Spleen (tissue), 7 donors: ENCODE measurements around the gene ARHGEF38.

Experiments
- CTCF ChIP-seq, 11 experiments: fragments of 200-600 bp in 7 of 11; fragments of 450-650 bp in 4 of 11; sonication (generic) in 4 of 11; IDR thresholded peaks in 8 of 11; conservative IDR thresholded peaks in 3 of 11; 1 replicate in 7 of 11; 2 replicates in 4 of 11; pipeline versions ENCODE4 v1.4.0 to v1.8.0; 2016 to 2021; ENCODE audit warnings: antibody characterized with exemption in 11 of 11, inconsistent platforms in 4 of 11, mild to moderate bottlenecking in 1 of 11
- POLR2A ChIP-seq, 3 donors: fragments of 450-650 bp; IDR thresholded peaks; one replicate each; pipeline ENCODE4 v1.5.1; 2017; ENCODE audit warnings: antibody characterized with exemption in 3 of 3, mild to moderate bottlenecking in 1 of 3
- donor health status: DM: no; HTN: no; CAD: no; lungs with moderate emphysema.
- donor health status: DM: no; HTN: no; CAD: no.
- donor health status: DM: no; HTN: no; CAD: no.

- TF ChIP-seq CTCF (IDR thresholded peaks at IDR 0.05 in 8 of 11, conservative IDR thresholded peaks at IDR 0.05 in 3 of 11) (no peak), POLR2A (IDR thresholded peaks at IDR 0.05) (no peak)
Observed at GRCh38 chr4:105587841-105588240, 35.4 kb downstream of the ARHGEF38 start.
